Hepatocyte (in vitro differentiated cells): ENCODE measurements around the gene DNAJC1. TPM values are rescaled to one million over a fixed set of nuclear protein-coding genes. Genes with fewer than 3 reads are reported as not detected.
"Not testable (repeated sequence)": the region's sequence is repeated elsewhere in the genome, so short reads cannot be mapped to it uniquely, and the experiment has no call there.

Experiments
- DNase-seq: peaks from one replicate; pipeline ENCODE4 v3.0.0-alpha.2; 2016; ENCODE audit warnings: low spot score
- H2AFZ ChIP-seq: fragments of 200-600 bp; sonication (generic); 2 replicates; pipeline ENCODE4 v1.6.0; 2016; ENCODE audit warnings: antibody characterized with exemption, mild to moderate bottlenecking
- H3K27ac ChIP-seq: fragments of 200-600 bp; sonication (generic); 2 replicates; pipeline ENCODE4 v1.5.1; 2016; ENCODE audit warnings: mild to moderate bottlenecking
- H3K27me3 ChIP-seq: fragments of 200-600 bp; sonication (generic); 2 replicates; pipeline ENCODE4 v1.6.1; 2016
- H3K36me3 ChIP-seq: fragments of 200-600 bp; sonication (generic); replicated peaks from 2 replicates; pipeline ENCODE4 v1.5.1; 2016; ENCODE audit warnings: low read depth; ENCODE audit not compliant: insufficient read depth
- H3K4me1 ChIP-seq: fragments of 200-600 bp; sonication (generic); 2 replicates; pipeline ENCODE4 v1.5.1; 2016; ENCODE audit warnings: mild to moderate bottlenecking, moderate library complexity; ENCODE audit not compliant: insufficient read depth
- H3K4me2 ChIP-seq: fragments of 200-600 bp; sonication (generic); 2 replicates; pipeline ENCODE4 v1.6.0; 2016
- H3K4me3 ChIP-seq: fragments of 200-600 bp; sonication (generic); 2 replicates; pipeline ENCODE4 v1.5.1; 2016; ENCODE audit warnings: mild to moderate bottlenecking
- H3K79me2 ChIP-seq: fragments of 200-600 bp; sonication (generic); 2 replicates; pipeline ENCODE4 v1.6.0; 2017; ENCODE audit warnings: mild to moderate bottlenecking
- H3K9me2 ChIP-seq: fragments of 200-600 bp; sonication (generic); replicated peaks from 2 replicates; pipeline ENCODE4 v1.6.0; 2017; ENCODE audit warnings: mild to moderate bottlenecking; ENCODE audit not compliant: insufficient read depth
- H3K9me3 ChIP-seq: fragments of 200-600 bp; sonication (generic); 2 replicates; pipeline ENCODE4 v1.5.1; 2016; ENCODE audit warnings: low read depth, mild to moderate bottlenecking
- H4K20me1 ChIP-seq: fragments of 200-600 bp; sonication (generic); 2 replicates; pipeline ENCODE4 v1.6.0; 2016; ENCODE audit warnings: mild to moderate bottlenecking; ENCODE audit not compliant: insufficient read depth, poor library complexity, severe bottlenecking
- EZH2 ChIP-seq: fragments of 200-600 bp; sonication (generic); IDR thresholded peaks from 2 replicates; pipeline ENCODE4 v1.6.1; 2016; ENCODE audit warnings: antibody characterized with exemption, mild to moderate bottlenecking, borderline replicate concordance
- EZH2phosphoT487 ChIP-seq: fragments of 200-600 bp; sonication (generic); IDR thresholded peaks from one replicate; pipeline ENCODE4 v1.6.1; 2018; ENCODE audit warnings: antibody characterized with exemption, mild to moderate bottlenecking, low read depth, moderate library complexity; ENCODE audit not compliant: unreplicated experiment, severe bottlenecking
- WGBS: methylation state at CpG from one replicate; pipeline ENCODE4 v1.1.6; 2016; ENCODE audit warnings: low lambda C conversion rate; ENCODE audit errors: missing lambda C conversion rate; 5-methylcytosine and 5-hydroxymethylcytosine counted together
- polyA plus RNA-seq: library from polyadenylated mRNA; unstranded; fragments of >200 nt; fragmentation: Nextera tagmentation; extraction: Ambion mirVana; gene quantifications from 2 replicates; pipeline ENCODE4 v1.2.1, GENCODE V29; 2016
- total RNA-seq: library from RNA; depleted of rRNA; stranded (reverse); fragments of >200 nt; gene quantifications from 2 replicates; pipeline ENCODE4 v1.2.3, GENCODE V29; 2014
- TF ChIP-seq, protein P1 (sequence below): fragments of 200-600 bp; sonication (generic); IDR thresholded peaks from 2 replicates; pipeline ENCODE4 v1.5.1; 2016; ENCODE audit warnings: antibody characterized with exemption, mild to moderate bottlenecking; ENCODE audit not compliant: poor library complexity

The DNAJC1 gene
- total and polyA plus RNA-seq, 2 experiments from 2014 or later: 64.6 to 91.7 TPM

DNA sequence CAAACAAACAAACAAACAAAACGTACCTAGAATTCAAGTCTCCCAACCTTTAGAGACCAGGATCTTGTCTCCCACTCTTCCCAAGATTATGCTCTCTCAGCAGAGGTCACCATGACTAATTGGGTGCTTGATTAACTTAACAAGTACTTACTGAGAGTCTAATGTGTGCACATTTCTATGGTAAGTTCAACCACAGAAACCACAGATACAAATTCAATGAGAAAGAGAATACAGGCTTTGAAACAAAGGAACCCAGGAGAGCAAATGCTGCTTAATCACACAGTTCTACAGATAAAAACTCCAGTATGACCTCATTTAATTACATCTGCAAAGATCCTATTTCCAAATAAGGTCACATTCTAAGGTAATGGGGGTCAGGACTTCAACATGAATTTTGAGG is 142.8 kb downstream of the DNAJC1 start:
- Histone ChIP-seq H3K4me1 (no peaks in the 10 kb centered on the region), H3K4me2 (no peak overlapping the region), H3K36me3 (no peaks in the 10 kb centered on the region), H3K27me3 (no peaks in the 10 kb centered on the region), H3K9me2 (no peaks in the 10 kb centered on the region), H2AFZ (no peak overlapping the region), H3K4me3 (no peak overlapping the region), H3K9me3 (no peaks in the 10 kb centered on the region), H4K20me1 (no peaks in the 10 kb centered on the region), H3K27ac (no peak overlapping the region), H3K79me2 (no peaks in the 10 kb centered on the region)
- TF ChIP-seq, protein P1, sequence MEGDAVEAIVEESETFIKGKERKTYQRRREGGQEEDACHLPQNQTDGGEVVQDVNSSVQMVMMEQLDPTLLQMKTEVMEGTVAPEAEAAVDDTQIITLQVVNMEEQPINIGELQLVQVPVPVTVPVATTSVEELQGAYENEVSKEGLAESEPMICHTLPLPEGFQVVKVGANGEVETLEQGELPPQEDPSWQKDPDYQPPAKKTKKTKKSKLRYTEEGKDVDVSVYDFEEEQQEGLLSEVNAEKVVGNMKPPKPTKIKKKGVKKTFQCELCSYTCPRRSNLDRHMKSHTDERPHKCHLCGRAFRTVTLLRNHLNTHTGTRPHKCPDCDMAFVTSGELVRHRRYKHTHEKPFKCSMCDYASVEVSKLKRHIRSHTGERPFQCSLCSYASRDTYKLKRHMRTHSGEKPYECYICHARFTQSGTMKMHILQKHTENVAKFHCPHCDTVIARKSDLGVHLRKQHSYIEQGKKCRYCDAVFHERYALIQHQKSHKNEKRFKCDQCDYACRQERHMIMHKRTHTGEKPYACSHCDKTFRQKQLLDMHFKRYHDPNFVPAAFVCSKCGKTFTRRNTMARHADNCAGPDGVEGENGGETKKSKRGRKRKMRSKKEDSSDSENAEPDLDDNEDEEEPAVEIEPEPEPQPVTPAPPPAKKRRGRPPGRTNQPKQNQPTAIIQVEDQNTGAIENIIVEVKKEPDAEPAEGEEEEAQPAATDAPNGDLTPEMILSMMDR: no peak
- TF ChIP-seq EZH2 (no peak), EZH2phosphoT487 (no peak)
- WGBS: 84% methylated on average over 1 of the region's 1 CpG
- DNase-seq: no peak

DNA sequence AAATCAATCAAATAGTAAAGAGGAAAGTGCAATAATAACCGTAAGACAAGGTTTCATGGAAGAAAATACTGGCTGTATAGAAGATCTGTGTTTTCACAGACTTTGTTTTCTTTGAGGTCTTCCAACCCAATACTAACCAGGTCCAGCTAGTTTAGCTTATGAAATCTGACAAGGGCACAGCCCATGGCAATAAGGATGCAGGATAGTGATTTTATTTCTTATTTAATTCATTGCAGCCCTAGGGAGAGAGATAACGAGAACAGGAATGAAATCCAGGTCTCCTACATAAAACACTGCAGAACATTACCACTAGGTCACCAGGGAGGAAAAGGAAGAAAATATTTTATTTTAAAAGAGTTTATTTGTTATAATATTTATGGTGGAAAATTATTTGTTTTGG is 145.1 kb downstream of the DNAJC1 start:
- TF ChIP-seq EZH2 (no peak), EZH2phosphoT487 (no peak)
- TF ChIP-seq, protein P1: no peak
- Histone ChIP-seq H4K20me1 (no peaks in the 10 kb centered on the region), H3K79me2 (no peaks in the 10 kb centered on the region), H3K36me3 (no peaks in the 10 kb centered on the region), H3K9me2 (no peaks in the 10 kb centered on the region), H3K27me3 (no peaks in the 10 kb centered on the region), H3K4me1 (no peaks in the 10 kb centered on the region), H3K27ac (no peak overlapping the region), H3K4me3 (no peak overlapping the region), H3K4me2 (no peak overlapping the region), H2AFZ (no peak overlapping the region), H3K9me3 (no peaks in the 10 kb centered on the region)
- DNase-seq: no peak
- WGBS: 56% methylated on average over 2 of the region's 2 CpGs

DNA sequence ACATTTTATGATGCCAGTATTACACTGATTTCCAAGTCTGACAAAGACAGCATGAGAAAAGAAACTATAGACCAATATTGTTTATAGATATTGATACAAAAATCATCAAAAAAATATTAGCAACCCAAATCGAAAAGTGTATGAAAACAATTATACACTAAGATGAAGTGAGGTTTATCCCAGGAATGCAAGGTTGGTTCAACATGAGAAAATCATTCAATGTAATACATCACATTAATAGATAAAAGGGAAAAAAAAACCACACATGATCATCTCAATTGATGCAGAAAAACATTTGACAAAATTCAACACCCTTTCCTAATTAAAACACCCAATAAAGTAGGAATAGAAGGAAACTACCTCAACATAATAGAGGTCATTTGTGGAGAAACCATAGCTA is 153.9 kb downstream of the DNAJC1 start:
- peaks cover 8% of the 10 kb centered on the region for H3K9me3 ChIP-seq
- H4K20me1 ChIP-seq: no peaks in the 10 kb centered on the region
- no peaks in the 10 kb centered on the region for H3K27me3 ChIP-seq
- H3K4me3 ChIP-seq: no peak overlapping the region
- no peaks in the 10 kb centered on the region for H3K79me2 ChIP-seq
- WGBS: 94% methylated on average over 1 of the region's 1 CpG
- TF ChIP-seq EZH2: no peak
- TF ChIP-seq, protein P1: no peak
- no peak overlapping the region for H3K27ac ChIP-seq
- H3K36me3 ChIP-seq: no peaks in the 10 kb centered on the region
- H3K4me1 ChIP-seq: no peaks in the 10 kb centered on the region
- no peaks in the 10 kb centered on the region for H3K9me2 ChIP-seq
- DNase-seq: no peak
- H3K4me2 ChIP-seq: no peak overlapping the region
- no peak overlapping the region for H2AFZ ChIP-seq

DNA sequence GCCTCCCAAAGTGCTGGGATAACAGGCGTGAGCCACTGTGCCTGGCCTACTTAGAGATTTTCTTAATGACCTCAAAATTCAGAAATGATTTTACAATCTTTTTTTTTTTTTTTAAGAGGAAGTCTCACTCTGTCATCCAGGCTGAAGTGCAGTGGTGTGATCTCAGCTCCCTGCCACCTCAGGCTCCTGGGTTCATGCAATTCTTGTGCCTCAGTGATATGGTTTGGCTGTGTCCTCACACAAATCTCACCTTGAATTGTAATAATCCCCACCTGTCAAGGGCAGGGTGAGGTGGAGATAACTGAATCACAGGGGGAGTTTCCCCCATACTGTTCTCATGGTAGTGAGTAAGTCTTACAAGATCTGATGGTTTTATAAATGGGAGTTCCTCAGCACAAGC is 159.9 kb downstream of the DNAJC1 start:
- no peak for DNase-seq
- H3K4me3 ChIP-seq: no peak overlapping the region
- H2AFZ ChIP-seq: no peak overlapping the region
- no peaks in the 10 kb centered on the region for H3K79me2 ChIP-seq
- H4K20me1 ChIP-seq: no peaks in the 10 kb centered on the region
- H3K4me2 ChIP-seq: no peak overlapping the region
- H3K4me1 ChIP-seq: no peaks in the 10 kb centered on the region
- TF ChIP-seq EZH2 (no peak), EZH2phosphoT487 (no peak)
- TF ChIP-seq, protein P1: no peak
- no peaks in the 10 kb centered on the region for H3K27me3 ChIP-seq
- no peak overlapping the region for H3K27ac ChIP-seq
- H3K36me3 ChIP-seq: no peaks in the 10 kb centered on the region
- 94% methylated on average over 1 of the region's 1 CpG for WGBS
- no peaks in the 10 kb centered on the region for H3K9me3 ChIP-seq
- no peaks in the 10 kb centered on the region for H3K9me2 ChIP-seq

DNA sequence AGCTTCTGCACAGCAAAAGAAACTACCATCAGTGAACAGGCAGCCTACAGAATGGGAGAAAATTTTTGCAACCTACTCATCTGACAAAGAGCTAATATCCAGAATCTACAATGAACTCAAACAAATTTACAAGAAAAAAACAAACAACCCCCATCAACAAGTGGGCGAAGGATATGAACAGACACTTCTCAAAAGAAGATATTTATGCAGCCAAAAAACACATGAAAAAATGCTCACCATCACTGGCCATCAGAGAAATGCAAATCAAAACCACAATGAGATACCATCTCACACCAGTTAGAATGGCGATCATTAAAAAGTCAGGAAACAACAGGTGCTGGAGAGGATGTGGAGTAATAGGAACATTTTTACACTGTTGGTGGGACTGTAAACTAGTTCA is 162.3 kb downstream of the DNAJC1 start:
- H3K27ac ChIP-seq, H3K9me2 ChIP-seq, H3K79me2 ChIP-seq, H3K27me3 ChIP-seq, H3K4me3 ChIP-seq, DNase-seq, H3K4me2 ChIP-seq, H2AFZ ChIP-seq, H3K36me3 ChIP-seq, H3K9me3 ChIP-seq, H3K4me1 ChIP-seq, H4K20me1 ChIP-seq: not testable (repeated sequence)
- 100% methylated on average over 2 of the region's 2 CpGs for WGBS

DNA sequence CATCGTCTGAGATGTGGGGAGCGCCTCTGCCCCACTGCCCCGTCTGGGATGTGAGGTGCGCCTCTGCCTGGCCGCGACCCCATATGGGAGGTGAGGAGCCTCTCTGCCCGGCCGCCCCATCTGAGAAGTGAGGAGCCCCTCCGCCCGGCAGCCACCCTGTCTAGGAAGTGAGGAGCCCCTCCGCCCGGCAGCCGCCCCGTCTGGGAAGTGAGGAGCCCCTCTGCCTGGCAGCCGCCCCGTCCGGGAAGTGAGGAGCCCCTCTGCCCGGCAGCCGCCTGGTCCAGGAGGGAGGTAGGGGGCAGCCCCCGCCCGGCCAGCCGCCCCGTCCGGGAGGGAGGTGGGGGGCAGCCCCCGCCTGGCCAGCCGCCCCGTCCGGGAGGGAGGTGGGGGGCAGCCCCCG is 166.0 kb downstream of the DNAJC1 start:
- not testable (repeated sequence) for H3K9me2 ChIP-seq, DNase-seq, H4K20me1 ChIP-seq, H3K36me3 ChIP-seq, H3K27ac ChIP-seq, H3K4me3 ChIP-seq, H3K4me2 ChIP-seq, H3K79me2 ChIP-seq, H3K9me3 ChIP-seq, H3K4me1 ChIP-seq, H2AFZ ChIP-seq, H3K27me3 ChIP-seq
- WGBS: 100% methylated on average over 7 of the region's 29 CpGs
